Measurements from ENCODE around the gene APAF1.

APAF1 gene

GRCh38 chr12:98674841-98675240, 29.8 kb downstream of the APAF1 start:
- no peak for DNase-seq

DNA sequence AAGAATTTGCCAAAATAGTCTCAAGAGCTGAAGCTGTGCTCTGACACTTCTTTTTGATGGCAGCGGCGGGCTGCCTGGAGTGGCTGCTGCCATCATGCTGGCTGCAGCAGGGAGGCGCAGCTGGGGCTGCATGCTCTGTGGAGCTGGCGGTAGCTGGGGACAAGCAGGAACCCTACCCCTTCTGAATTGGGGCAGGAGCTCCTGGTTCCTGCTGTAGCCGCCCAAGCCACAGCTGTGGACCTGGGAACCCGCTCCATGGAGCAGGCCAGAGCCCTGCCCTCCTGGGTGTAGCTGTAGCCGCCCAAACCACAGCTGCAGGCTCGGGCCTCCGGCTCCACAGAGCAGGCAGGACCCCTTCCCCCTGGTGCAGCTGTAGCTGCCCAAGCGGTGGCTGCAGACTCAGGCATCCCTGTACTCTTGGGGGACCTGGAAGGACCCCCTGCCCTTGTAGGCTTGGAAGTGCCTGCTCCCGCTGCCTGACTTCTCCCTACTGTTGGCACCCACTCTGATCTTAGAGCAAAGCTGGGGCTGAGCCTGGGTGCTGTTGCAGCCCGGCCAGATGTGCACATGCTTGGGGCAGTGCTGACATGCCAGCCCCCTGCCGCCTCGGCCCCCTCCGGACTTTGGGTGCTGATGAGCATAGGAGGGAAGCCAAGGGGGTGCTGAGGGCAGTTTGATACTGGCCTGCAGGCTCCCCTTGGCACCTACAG, 33.3 kb downstream of the APAF1 start:
- no peak for DNase-seq

DNA sequence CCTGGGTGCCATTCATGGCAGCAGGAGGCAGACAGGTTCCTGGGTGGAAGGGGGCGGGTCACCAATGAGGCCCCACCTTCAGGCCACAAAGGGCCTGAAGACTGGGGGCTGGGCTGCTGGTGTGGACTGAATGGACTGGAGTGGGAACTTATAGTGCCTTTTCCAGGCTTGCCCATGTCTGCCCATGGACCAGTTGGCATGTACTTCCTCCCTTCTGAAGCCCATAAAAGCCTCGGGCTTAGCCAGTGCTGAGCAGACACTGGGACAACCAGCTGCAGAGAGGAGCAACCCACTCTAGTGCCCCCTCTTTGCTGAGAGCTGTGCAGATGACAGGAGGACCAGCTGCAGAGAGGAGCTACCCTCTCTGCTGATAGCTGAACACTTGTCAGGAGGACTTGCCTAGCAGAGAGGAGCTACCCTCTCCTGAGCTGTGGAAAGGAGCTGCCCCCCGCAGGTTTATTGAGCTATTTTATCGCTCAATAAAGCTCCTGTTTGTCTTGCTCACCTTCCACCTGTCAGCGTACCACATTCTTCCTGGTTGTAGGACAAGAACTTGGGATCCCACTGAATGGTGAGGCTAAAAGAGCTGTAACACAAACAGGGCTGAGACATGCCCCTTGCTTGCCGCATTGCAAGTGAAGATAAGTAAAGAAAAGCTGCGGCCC, 34.0 kb downstream of the APAF1 start:
- DNase-seq = no peak

DNA sequence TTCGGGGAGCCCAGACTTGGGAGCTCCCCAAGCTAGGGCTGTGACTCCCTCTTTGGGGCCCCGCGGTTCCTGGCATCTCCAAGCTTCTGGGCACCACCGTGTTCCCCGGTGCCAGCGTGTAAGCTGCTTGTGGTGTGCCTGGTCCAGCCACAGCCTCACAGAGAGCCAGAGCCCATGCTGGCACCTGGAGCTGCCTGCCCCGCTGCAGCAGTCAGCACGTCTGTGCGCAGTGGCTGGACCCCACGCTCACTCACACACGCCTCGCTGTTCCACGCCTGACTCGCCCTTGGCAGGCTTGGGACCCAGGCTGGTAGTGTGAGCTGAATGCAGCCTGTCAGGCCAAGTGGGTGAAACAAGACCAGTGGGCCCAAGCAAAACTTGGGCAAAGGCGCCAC, 34.5 kb downstream of the APAF1 start:
- DNase-seq = no peak

DNA sequence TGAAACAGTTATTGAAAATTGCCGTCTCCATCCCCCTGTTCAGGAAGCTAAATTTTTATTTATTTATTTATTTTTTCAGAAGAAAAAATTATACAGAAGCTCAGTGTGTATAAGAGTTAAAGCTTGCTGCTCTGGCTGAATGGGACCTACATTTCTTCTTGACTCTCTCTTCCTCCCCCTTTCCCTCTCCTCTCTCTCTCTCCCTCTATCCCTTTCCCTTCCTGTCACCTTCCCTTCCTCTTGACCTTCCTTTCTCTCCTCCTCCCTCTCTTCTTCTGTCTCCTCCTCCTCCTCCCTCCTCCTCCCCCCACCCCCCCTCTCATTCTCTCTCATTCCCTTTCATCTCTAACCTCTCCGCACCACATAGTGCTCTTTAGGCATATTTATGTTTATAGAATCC, 39.1 kb downstream of the APAF1 start:
- no peak for DNase-seq

DNA sequence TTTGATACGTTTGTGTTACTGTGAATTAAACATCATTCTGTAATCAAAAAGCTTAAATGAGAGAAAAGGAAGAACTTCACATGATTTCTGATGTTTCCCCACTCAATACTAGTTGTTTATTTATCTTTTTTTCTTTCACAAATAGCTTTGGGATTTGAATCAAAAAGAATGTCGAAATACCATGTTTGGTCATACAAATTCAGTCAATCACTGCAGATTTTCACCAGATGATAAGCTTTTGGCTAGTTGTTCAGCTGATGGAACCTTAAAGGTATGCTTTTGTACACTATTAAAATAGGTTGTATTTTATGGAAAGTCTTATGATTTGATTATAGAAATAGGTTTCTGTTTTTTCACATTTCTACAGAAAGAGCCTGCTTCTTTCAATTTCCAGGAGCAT, 41.5 kb downstream of the APAF1 start:
- no peak for DNase-seq

GRCh38 chr12:98691351-98691750, 46.3 kb downstream of the APAF1 start:
- no peak for DNase-seq

DNA sequence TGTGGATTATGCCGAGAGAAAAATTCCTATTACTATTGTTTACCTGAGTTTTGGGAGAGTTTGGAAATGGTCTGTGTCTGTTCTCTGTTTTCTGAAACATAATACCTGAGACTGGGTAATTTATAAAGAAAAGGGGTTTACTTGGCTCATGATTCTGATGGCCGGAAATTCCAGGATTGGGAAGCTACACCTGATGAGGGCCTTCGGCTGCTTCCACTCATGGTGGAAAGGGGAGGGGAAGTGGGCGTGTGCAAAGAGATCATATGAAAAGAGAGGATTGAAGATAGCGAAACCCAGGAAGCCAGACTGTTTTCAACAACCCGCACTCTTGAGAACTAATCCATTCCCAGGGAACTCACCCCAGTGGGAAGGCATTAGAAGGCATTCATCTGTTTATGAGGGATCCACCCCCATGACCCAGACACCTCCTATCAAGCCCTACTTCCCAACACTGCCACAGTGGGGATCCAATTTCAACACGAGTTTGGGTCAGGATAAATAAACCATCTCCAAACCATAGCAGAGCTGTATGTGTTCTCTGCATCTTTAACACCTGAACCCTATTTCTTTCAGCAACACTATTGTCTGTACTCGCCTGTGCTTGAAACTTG, 51.1 kb downstream of the APAF1 start:
- DNase-seq = no peak

DNA sequence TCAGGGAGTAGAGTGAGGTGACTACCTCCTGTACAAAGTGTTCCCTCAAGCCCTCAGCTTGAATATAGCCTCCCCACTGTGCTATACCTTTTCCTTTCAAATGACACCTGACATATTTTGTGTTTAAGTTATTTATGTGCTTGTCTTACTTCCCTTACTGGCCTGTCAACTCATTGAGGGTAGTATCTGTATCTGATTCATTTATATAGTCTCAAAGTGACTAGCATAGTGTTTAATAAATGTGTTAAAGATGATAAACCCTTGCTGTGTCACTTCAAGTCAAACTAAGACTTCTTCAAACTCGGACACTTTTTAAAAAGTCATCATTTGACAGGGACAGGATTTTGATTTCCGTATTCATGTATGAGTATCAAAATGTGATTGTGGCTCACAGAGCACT, 52.1 kb downstream of the APAF1 start:
- DNase-seq = no peak

- peak; percentile 29 for DNase-seq
These were observed 53.7 kb downstream of the APAF1 start for GRCh38 chr12:98698603-98699463.

- DNase-seq = no peak
These were observed 54.5 kb downstream of the APAF1 start for GRCh38 chr12:98699586-98699985.

DNA sequence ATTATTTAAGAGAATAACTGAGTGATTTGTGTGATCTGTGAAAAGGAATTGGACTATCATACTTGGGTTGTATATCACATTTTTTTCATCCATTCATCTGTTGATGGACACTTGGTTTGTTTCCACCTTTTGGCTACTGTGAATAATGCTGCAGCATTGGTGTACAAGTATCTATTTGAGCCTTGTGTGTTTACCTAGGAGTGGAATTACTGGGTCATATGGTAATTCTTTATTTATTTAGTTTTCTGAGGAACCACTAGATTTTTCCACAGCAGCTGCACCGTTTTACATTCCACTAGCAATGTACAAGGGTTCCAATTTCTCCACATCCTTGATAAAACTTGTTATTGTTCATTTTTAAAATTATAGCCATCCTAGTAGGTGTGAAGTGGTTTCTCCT, 56.1 kb downstream of the APAF1 start:
- DNase-seq = no peak

DNA sequence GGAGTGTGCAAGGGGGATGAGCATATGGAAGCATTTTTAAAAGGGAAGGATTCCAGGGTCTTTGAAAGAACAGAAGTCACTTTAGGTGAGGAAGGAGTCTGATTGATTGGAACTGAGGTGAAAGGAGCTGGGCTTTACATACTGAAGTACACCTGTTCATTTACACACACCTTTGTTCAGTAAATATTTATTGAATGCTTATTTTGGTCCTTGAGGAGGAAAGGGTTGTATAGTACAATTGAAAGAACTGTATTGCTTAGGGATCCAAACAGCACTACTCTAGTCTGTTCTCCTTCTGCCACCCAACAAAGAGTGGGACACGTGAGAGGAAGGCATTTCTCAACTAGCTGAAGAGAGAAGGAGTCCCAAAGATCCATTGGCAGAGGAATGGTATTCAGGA, 63.9 kb downstream of the APAF1 start:
- no peak for DNase-seq

GRCh38 chr12:98714426-98714825, 69.3 kb downstream of the APAF1 start:
- DNase-seq = no peak

- no peak for DNase-seq
These were observed 74.7 kb downstream of the APAF1 start for GRCh38 chr12:98719515-98720504.

DNA sequence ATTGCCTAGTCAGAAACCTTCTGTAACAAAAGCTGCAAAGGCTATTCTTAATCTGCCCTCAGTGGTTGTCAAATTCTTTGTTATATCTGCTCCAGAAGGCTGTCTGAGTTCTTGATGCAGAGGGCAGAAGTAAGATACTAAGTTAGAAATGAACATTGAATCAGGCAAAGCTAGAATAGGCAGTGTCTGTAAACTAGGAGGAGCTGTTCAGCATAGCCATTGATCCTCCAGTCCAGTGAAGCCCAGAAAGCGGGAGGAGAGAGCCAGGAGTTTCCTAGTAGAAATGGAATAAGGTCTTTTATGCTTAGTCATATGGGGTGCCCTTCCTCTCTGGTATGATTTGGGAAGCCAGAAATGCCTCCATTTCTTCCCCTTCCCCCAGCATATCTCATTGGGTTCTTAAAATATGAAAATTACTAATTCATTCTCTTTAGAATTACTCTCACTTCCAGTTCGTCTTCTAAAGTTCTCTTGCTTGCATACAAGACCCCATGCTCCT, 76.2 kb downstream of the APAF1 start:
- no peak for DNase-seq

GRCh38 chr12:98724384-98725155, 79.5 kb downstream of the APAF1 start:
- no peak for DNase-seq

GRCh38 chr12:98725476-98726247, 80.6 kb downstream of the APAF1 start:
- no peak for DNase-seq

DNA sequence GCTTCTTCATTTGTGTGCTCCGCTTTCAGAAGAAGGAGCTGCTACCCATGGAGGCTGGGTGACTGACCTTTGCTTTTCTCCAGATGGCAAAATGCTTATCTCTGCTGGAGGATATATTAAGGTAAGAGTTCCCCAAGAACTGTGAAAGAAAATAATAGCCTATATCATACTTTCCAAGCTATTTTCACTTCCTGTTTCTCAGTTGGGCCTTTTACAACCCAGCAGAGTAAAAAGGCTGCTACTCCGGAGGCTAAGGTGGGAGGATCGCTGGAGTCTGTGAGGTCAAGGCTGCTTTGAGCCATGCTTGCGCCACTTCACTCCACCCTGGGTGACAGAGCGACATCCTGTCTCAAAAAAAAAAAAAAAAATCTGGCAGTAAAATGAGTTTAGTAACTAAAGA, 82.1 kb downstream of the APAF1 start:
- no peak for DNase-seq

DNA sequence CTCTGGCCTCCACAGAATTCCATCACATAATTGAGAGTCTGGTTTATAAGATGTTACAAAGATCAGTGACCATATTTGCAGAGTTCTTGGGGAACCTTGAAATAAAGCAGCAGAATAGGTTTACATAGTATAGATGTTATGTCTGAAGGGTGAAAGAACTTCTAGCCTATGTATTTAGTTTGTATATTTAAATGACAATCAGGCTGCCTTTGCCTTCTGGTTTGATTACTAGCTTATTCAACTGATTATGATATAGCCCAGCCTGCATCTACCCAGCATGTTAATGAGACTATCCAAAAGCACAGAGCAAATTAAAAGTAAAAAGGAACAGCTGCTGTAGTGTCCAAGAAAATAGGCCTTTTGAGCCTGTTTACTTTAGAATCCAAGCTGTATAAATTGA, 85.3 kb downstream of the APAF1 start:
- no peak for DNase-seq
